AG09309 (cell line): Measurements from ENCODE around the gene CLNK.

Experiments
- DNase-seq: peaks from one replicate; pipeline ENCODE4 v3.0.0-alpha.2; 2010; ENCODE audit warnings: low read depth
- H3K4me3 ChIP-seq: 2 replicates; pipeline ENCODE4 v1.5.1; 2011; ENCODE audit warnings: mild to moderate bottlenecking, low read depth, low read length, moderate library complexity; ENCODE audit not compliant: control insufficient read depth
- TF ChIP-seq, protein P1 (sequence below): IDR thresholded peaks from 2 replicates; pipeline ENCODE4 v1.5.1; 2011; ENCODE audit warnings: mild to moderate bottlenecking, low read depth, low read length, inconsistent platforms; ENCODE audit not compliant: insufficient read depth, control insufficient read depth; ENCODE audit errors: missing control alignments

Gene CLNK

DNA sequence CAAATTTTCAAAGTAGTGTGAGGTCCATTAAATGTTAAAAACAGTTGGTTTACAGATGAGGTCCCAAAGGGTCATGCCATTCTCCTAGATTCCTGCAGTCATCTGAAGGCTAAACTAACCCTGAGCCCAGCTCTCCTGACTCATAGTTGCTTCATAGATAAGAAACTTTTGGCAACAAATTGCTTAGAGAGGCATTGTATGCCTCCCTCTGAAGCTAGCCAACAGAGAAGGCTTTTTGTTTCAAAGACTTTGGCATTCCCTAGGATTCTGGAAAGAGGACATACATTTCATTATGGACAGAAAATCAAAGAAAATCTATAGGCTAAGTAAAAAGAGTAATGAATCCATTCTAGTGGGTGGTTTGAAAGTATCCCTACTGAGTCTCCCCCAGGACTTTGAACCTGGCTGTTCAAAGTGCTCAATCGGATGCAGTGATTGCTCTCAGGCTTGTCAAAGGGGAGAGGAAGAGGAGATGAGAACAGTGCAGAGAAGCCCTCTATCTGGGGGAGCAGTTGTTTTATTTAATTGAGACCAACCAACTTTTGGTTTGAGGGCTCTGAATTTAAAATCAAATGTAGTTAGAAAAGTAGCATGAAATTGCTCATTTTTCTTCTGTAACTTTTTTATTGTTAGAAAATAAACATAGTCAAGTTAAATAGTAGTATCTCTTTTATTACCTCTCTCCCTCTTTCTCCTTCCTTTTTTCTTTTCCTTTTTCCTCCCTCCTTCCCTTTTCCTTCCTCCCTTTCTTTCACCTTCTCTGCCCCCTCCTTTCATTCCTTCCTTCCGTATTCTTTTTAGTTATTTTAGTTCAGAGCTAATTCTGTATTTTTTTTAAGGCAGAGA is 155.1 kb downstream of the CLNK start:
- no peak for DNase-seq
- TF ChIP-seq, protein P1, sequence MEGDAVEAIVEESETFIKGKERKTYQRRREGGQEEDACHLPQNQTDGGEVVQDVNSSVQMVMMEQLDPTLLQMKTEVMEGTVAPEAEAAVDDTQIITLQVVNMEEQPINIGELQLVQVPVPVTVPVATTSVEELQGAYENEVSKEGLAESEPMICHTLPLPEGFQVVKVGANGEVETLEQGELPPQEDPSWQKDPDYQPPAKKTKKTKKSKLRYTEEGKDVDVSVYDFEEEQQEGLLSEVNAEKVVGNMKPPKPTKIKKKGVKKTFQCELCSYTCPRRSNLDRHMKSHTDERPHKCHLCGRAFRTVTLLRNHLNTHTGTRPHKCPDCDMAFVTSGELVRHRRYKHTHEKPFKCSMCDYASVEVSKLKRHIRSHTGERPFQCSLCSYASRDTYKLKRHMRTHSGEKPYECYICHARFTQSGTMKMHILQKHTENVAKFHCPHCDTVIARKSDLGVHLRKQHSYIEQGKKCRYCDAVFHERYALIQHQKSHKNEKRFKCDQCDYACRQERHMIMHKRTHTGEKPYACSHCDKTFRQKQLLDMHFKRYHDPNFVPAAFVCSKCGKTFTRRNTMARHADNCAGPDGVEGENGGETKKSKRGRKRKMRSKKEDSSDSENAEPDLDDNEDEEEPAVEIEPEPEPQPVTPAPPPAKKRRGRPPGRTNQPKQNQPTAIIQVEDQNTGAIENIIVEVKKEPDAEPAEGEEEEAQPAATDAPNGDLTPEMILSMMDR, result no peak

DNA sequence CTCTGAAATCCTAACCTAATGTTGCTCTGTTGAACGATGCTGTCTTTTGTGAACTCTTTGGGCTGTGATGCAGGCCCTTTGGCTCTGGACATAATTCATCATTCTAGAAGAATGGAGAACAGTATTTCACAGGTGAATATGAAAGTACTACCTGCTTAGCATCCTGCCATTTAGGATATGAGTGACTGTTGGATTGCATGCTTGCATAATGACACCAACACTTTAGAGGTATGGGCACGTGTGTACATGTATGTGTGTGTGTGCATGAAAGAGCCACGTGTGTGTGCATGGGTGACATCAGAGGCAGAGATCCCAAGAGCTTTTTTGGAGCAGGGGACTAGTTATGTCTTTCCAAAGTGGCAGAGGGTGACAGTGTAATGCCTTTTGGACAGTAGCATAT is 157.1 kb downstream of the CLNK start:
- DNase-seq, result no peak
- H3K4me3 ChIP-seq, result no peak overlapping the region
- TF ChIP-seq, protein P1, result no peak

More for the DNA sequence above, 155.1 kb downstream of the CLNK start:
- H3K4me3 ChIP-seq, result no peak overlapping the region

DNA sequence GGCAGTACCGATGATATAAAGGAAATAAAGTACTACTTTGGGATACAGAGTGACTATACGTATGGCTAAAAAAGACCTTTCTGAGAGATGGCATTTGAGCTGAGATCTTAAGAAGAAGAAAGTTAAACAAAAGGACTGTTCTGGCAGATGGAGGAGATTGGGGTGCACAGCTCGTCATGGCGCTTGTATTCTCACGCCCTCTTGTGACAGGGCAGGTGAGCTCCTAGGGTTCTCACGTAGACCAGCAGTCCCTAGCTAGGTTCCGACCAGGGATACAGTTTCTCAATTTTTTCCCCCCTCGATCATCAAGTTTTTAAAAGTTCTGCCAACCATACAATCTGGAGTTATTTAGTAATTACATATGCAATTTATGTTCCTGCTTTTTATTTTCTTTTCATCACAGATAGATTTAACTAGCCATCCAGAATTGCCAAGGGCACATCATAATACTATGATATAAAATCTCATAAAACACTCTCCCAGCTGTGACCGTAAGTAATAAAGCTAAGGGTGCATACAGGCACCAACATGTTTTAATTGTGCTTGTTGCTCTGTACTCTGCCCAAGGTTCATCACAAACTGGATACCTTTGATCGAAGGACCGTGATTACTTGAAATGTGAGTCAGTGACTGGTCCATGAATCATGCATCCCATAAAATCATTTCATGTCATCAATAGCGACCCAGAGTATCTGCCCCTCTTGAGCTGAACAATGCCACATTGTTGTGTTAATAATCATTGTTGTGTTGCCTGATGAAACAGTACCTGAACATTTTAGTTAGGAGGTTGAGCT is 157.9 kb downstream of the CLNK start:
- DNase-seq, result no peak
- TF ChIP-seq, protein P1, result no peak
- no peak overlapping the region for H3K4me3 ChIP-seq

DNA sequence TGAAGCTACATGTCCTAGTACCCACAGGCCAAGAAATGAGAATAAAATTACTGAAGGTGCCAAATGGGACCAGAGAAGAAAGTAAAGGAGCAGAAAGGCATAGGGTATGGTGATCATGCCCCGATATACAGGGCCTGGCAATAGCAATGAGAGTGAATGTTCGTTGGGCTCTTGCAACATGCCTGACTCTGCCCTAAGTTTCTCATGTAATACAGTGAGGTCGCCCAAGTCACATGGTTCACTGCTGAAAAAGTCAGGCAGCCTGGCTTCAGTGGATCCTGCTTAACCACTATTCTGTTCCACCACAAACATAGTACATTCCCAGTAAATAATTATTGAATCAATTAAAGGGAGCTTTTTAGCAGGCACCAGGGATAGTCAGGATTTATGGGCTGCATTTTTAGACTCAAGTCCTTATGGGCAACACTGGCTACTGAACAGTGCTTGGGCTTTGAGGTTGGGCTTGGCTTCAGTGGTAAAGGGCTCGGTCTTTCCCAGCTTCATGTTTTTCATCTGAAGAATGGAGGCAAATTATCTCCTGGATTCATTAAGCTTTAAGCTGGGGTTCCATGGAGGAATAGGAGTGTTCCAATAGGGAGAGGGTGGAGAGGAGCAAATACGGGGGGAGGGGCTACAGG is 160.3 kb downstream of the CLNK start:
- no peak overlapping the region for H3K4me3 ChIP-seq
- TF ChIP-seq, protein P1, result no peak
- no peak for DNase-seq

DNA sequence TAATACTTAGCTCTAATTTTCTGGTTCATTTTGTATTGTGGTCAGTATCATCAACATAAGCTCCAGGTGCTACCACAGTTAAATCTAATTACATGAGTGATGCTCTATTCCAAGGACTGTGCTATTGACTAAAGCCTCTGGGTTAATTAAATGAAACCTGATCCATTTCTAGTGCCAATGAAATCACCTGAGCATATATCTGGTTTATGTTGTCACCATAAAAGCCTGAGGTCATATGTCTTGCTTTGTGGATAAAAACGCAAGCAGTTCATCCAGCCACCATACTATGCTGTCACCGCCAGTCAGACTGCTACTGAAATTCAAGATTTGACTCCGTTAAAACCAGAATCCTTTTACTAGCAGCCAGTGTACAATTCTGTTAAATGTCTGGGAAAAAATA is 163.1 kb downstream of the CLNK start:
- TF ChIP-seq, protein P1, result no peak
- no peak overlapping the region for H3K4me3 ChIP-seq
- no peak for DNase-seq

DNA sequence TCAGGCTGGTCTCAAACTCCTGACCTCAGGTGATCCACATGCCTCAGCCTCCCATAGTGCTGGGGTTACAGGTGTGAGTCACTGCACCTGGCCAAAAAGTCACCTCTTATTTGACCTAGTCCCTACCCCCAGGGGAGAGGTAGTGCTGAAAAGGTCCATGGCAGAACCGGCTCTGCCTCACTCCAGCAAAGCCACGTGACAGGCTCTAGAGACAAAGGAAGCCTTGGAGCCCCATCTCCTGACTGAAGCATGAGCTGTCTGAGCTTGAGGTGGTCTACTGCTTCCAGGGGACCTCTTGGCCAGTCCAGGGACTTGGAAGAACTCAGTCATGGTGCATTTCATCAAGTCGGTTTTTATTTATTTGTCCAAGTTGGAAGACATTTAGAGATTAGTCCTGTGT is 174.8 kb downstream of the CLNK start:
- no peak overlapping the region for H3K4me3 ChIP-seq
- no peak for DNase-seq
- TF ChIP-seq, protein P1, result no peak
